IMR-90 (cell line): ENCODE data around the gene ALS2CL. TPM values are rescaled to one million over a fixed set of nuclear protein-coding genes. Genes with fewer than 3 reads are reported as not detected.
A peak's percentile ranks its signal among the peaks of the same experiment; 100 is the strongest.

Source experiments
- ATAC-seq: fragments of 200-7000 bp; cut with Tn5 transposase; 2 replicates; pipeline ENCODE4 v1.9.1; 2020; ENCODE audit warnings: low read depth, mild to moderate bottlenecking, moderate library complexity
- BruUV-seq: library from RNA; stranded (reverse); fragments of 400-500 nt; replicated peaks from 2 replicates; lab custom pipeline; 2021; lab: Mats Ljungman, UMichigan
- CTCF ChIA-PET: fragments of 300-600 bp; formaldehyde crosslinking; extraction: SDS; loops from one replicate; lab custom pipeline; 2021; ENCODE audit warnings: antibody characterized with exemption; lab: Yijun Ruan, JAX
- POLR2A ChIA-PET: fragments of 300-600 bp; sonication (Branson Sonifier 250); formaldehyde crosslinking; loops from one replicate; lab custom pipeline; 2022; ENCODE audit warnings: antibody characterized with exemption; ENCODE audit not compliant: unreplicated experiment; lab: Charles Lee
- DNase-seq: peaks from one replicate; pipeline ENCODE4 v3.0.0; 2013
- H2AFZ ChIP-seq: replicated peaks from 2 replicates; pipeline ENCODE3; 2013; ENCODE audit warnings: low read length, mild to moderate bottlenecking; ENCODE audit not compliant: poor library complexity
- H2AK5ac ChIP-seq: 2 replicates; pipeline ENCODE4 v1.6.1; 2013; ENCODE audit warnings: low read depth, low read length, inconsistent platforms
- H2AK9ac ChIP-seq: replicated peaks from 2 replicates; pipeline ENCODE3; 2013; ENCODE audit warnings: mild to moderate bottlenecking, low read depth, low read length, moderate library complexity; ENCODE audit not compliant: poor library complexity
- H2BK120ac ChIP-seq: 2 replicates; pipeline ENCODE4 v1.6.1; 2013; ENCODE audit warnings: low read depth, low read length, inconsistent platforms
- H2BK15ac ChIP-seq: 3 replicates; pipeline ENCODE4 v1.6.1; 2013; ENCODE audit warnings: low read depth, low read length, inconsistent platforms
- H2BK20ac ChIP-seq: 2 replicates; pipeline ENCODE4 v1.6.1; 2013; ENCODE audit warnings: low read depth, mild to moderate bottlenecking, inconsistent platforms, low read length, moderate library complexity
- H2BK5ac ChIP-seq: 2 replicates; pipeline ENCODE4 v1.6.1; 2013; ENCODE audit warnings: mild to moderate bottlenecking, low read depth, low read length, inconsistent platforms; ENCODE audit not compliant: poor library complexity, severe bottlenecking
- H3K14ac ChIP-seq: replicated peaks from 2 replicates; pipeline ENCODE4 v1.6.1; 2013; ENCODE audit warnings: low read depth, low read length, inconsistent platforms
- H3K18ac ChIP-seq: 2 replicates; pipeline ENCODE4 v1.6.1; 2013; ENCODE audit warnings: low read depth, low read length, control low read depth
- H3K23ac ChIP-seq: 2 replicates; pipeline ENCODE4 v1.6.1; 2013; ENCODE audit warnings: low read depth, low read length, inconsistent platforms
- H3K27ac ChIP-seq: 2 replicates; pipeline ENCODE4 v1.5.1; 2013; ENCODE audit warnings: mild to moderate bottlenecking, control low read depth, low read length; ENCODE audit not compliant: insufficient read depth
- H3K27me3 ChIP-seq: 2 replicates; pipeline ENCODE4 v1.6.1; 2013; ENCODE audit warnings: low read length; ENCODE audit not compliant: control insufficient read depth, insufficient read depth
- H3K36me3 ChIP-seq: 2 replicates; pipeline ENCODE4 v1.6.1; 2013; ENCODE audit warnings: low read length, mixed read lengths; ENCODE audit not compliant: control insufficient read depth, insufficient read depth
- H3K4ac ChIP-seq: 2 replicates; pipeline ENCODE4 v1.6.1; 2013; ENCODE audit warnings: low read depth, low read length, inconsistent platforms
- H3K4me1 ChIP-seq: 2 replicates; pipeline ENCODE4 v1.6.1; 2013; ENCODE audit warnings: low read length, mixed read lengths; ENCODE audit not compliant: control insufficient read depth, insufficient read depth
- H3K4me2 ChIP-seq: 2 replicates; pipeline ENCODE4 v1.6.1; 2013; ENCODE audit warnings: low read depth, mild to moderate bottlenecking, control low read depth, low read length, moderate library complexity
- H3K4me3 ChIP-seq: 2 replicates; pipeline ENCODE4 v1.5.1; 2013; ENCODE audit warnings: low read depth, mild to moderate bottlenecking, control low read depth, low read length, moderate library complexity; ENCODE audit not compliant: insufficient read depth
- H3K56ac ChIP-seq: 2 replicates; pipeline ENCODE4 v1.6.1; 2013; ENCODE audit warnings: low read length, inconsistent platforms; ENCODE audit not compliant: insufficient read depth; ENCODE audit errors: extremely low read depth
- H3K79me1 ChIP-seq, 2 experiments: 2 replicates each; pipeline ENCODE4 v1.6.1; 2013; ENCODE audit warnings: low read length in 2 of 2, inconsistent platforms in 1 of 2, low read depth in 1 of 2
- H3K9ac ChIP-seq: 2 replicates; pipeline ENCODE4 v1.6.1; 2013; ENCODE audit warnings: low read depth, low read length, control low read depth
- H3K9me1 ChIP-seq: 2 replicates; pipeline ENCODE4 v1.6.1; 2013; ENCODE audit warnings: low read length, inconsistent platforms; ENCODE audit not compliant: insufficient read depth
- H3K9me3 ChIP-seq: 2 replicates; pipeline ENCODE4 v1.6.1; 2013; ENCODE audit warnings: low read length; ENCODE audit not compliant: control insufficient read depth, insufficient read depth
- H4K20me1 ChIP-seq: 2 replicates; pipeline ENCODE4 v1.6.1; 2013; ENCODE audit warnings: low read length, inconsistent platforms; ENCODE audit not compliant: insufficient read depth
- H4K5ac ChIP-seq: 2 replicates; pipeline ENCODE4 v1.6.1; 2013; ENCODE audit warnings: mild to moderate bottlenecking, low read depth, low read length, control low read depth
- H4K8ac ChIP-seq, 2 experiments: 2 replicates each; pipeline ENCODE4 v1.6.1; 2013; ENCODE audit warnings: low read depth in 2 of 2, low read length in 2 of 2, control low read depth in 1 of 2, inconsistent platforms in 1 of 2
- H4K91ac ChIP-seq: 2 replicates; pipeline ENCODE4 v1.6.1; 2013; ENCODE audit warnings: low read depth, low read length, inconsistent platforms; ENCODE audit not compliant: insufficient read depth
- CEBPB ChIP-seq: IDR thresholded peaks from 2 replicates; pipeline ENCODE4 v1.6.1; 2012; ENCODE audit warnings: low read depth, low read length, improper control_type of control experiment
- CHD1 ChIP-seq: IDR thresholded peaks from 2 replicates; pipeline ENCODE4 v1.6.1; 2012; ENCODE audit warnings: low read depth, low read length, improper control_type of control experiment
- CTCF ChIP-seq: conservative IDR thresholded peaks from 2 replicates; pipeline ENCODE4 v1.5.1; 2012; ENCODE audit warnings: mild to moderate bottlenecking, low read depth, low read length, improper control_type of control experiment
- ELK1 ChIP-seq: fragments of 150-350 bp; IDR thresholded peaks from 2 replicates; pipeline ENCODE4 v1.6.1; 2016; ENCODE audit warnings: low read depth, mild to moderate bottlenecking, low read length, moderate library complexity, borderline replicate concordance
- FOS ChIP-seq: fragments of 150-350 bp; IDR thresholded peaks from 2 replicates; pipeline ENCODE4 v1.6.1; 2016; ENCODE audit warnings: low read depth, low read length
- MAFK ChIP-seq: IDR thresholded peaks from 2 replicates; pipeline ENCODE4 v1.6.1; 2012; ENCODE audit warnings: low read depth, low read length, improper control_type of control experiment
- MAZ ChIP-seq: IDR thresholded peaks from 2 replicates; pipeline ENCODE4 v1.6.1; 2012; ENCODE audit warnings: low read depth, mild to moderate bottlenecking, low read length, improper control_type of control experiment, moderate library complexity, borderline replicate concordance
- MXI1 ChIP-seq: IDR thresholded peaks from 2 replicates; pipeline ENCODE4 v1.6.1; 2012; ENCODE audit warnings: low read depth, mild to moderate bottlenecking, low read length, moderate library complexity, borderline replicate concordance
- NFE2L2 ChIP-seq: fragments of 150-350 bp; IDR thresholded peaks from 2 replicates; pipeline ENCODE4 v1.6.1; 2016; ENCODE audit warnings: low read depth, mild to moderate bottlenecking, low read length
- POLR2A ChIP-seq: IDR thresholded peaks from 2 replicates; pipeline ENCODE4 v1.6.1; 2012; ENCODE audit warnings: mild to moderate bottlenecking, low read depth, low read length
- RAD21 ChIP-seq: IDR thresholded peaks from 2 replicates; pipeline ENCODE4 v1.6.1; 2012; ENCODE audit warnings: low read length, improper control_type of control experiment
- RCOR1 ChIP-seq: IDR thresholded peaks from 2 replicates; pipeline ENCODE4 v1.6.1; 2012; ENCODE audit warnings: mild to moderate bottlenecking, low read length, improper control_type of control experiment; ENCODE audit not compliant: insufficient replicate concordance
- RFX5 ChIP-seq: IDR thresholded peaks from 2 replicates; pipeline ENCODE4 v1.8.0; 2012; ENCODE audit warnings: low read depth, mild to moderate bottlenecking, low read length, moderate library complexity
- SMC3 ChIP-seq: fragments of 150-350 bp; IDR thresholded peaks from 2 replicates; pipeline ENCODE4 v1.6.1; 2016; ENCODE audit warnings: low read depth, mild to moderate bottlenecking, antibody characterized with exemption, low read length, moderate library complexity
- USF2 ChIP-seq: fragments of 150-350 bp; IDR thresholded peaks from 2 replicates; pipeline ENCODE4 v1.6.1; 2017; ENCODE audit warnings: mild to moderate bottlenecking, antibody characterized with exemption, low read length, low read depth
- WGBS, 2 experiments: methylation state at CpG; one replicate each; pipeline versions ENCODE4 v1.1.5 to v1.1.7; 2013; ENCODE audit warnings: missing lambda C conversion rate in 2 of 2; ENCODE audit not compliant: insufficient read length in 1 of 2; ENCODE audit errors: extremely low coverage in 2 of 2; 5-methylcytosine and 5-hydroxymethylcytosine counted together
- dilution Hi-C: fragments of 300-500 bp; cut with HindIII; formaldehyde crosslinking; loops from one replicate; pipeline ENCODE4 v1.14.3; 2018; ENCODE audit warnings: low sequenced_read_pairs; ENCODE audit not compliant: unreplicated experiment
- in situ Hi-C: fragments of 300-500 bp; cut with MboI; formaldehyde crosslinking; loops from 3 replicates; pipeline ENCODE4 v1.14.3; 2019; ENCODE audit warnings: low sequenced_read_pairs, inconsistent platforms, mixed read lengths
- intact Hi-C: fragments of 100-400 bp; cut with micrococcal nuclease; formaldehyde crosslinking; loops from 2 replicates; pipeline ENCODE4 v1.10.0; 2022
- polyA plus RNA-seq, 3 experiments: library from polyadenylated mRNA; depleted of rRNA; stranded (reverse); fragments of >200 nt; gene quantifications; 2 replicates each; pipeline ENCODE4 v1.2.3, GENCODE V29; 2012; ENCODE audit warnings: low replicate concordance in 1 of 3
- total RNA-seq: library from RNA; depleted of rRNA; stranded (reverse); fragments of >200 nt; gene quantifications from 2 replicates; pipeline ENCODE4 v1.2.3, GENCODE V29; 2012

The ALS2CL gene
- total and polyA plus RNA-seq, 2 of the 4 experiments (the other 2 are of a cell fraction): 2.2 to 4.8 TPM

GRCh38 chr3:46665763-46666452 is 27.6 kb downstream of the ALS2CL start:
- DNase-seq: no peak
- H2AK9ac ChIP-seq: no peak overlapping the region
- no peak for ATAC-seq
- H2BK15ac ChIP-seq: no peak overlapping the region
- in situ Hi-C loops: no loop called here
- ChIA-PET POLR2A (no interaction called here), CTCF (interaction anchor here (0.5 kb wide), 1 partner anchor 221 kb away, joined by 3 read pairs; no protein-coding TSS in a partner anchor)
- H2AK5ac ChIP-seq: no peak overlapping the region
- no peaks in the 10 kb centered on the region; the same call in 1 of the 2 replicates for H3K9me1 ChIP-seq
- no peak overlapping the region for H2BK120ac ChIP-seq
- dilution Hi-C loops: no loop called here
- intact Hi-C loops: no loop called here
- no peak overlapping the region for H3K18ac ChIP-seq
- no peak overlapping the region for H4K5ac ChIP-seq
- no peak overlapping the region for H3K4ac ChIP-seq
- peaks cover 3% of the 10 kb centered on the region; the same call in 1 of the 2 replicates for H3K27me3 ChIP-seq
- no peaks in the 10 kb centered on the region for H3K36me3 ChIP-seq
- 90% methylated on average over 3 of the region's 9 CpGs; no CpG with 5 or more reads in 1 of the 2 experiments for WGBS, 2 experiments
- H3K14ac ChIP-seq: no peak overlapping the region
- no peak overlapping the region for H2AFZ ChIP-seq
- no peaks in the 10 kb centered on the region for H3K79me1 ChIP-seq
- H2BK20ac ChIP-seq: 0 out of 2 replicates have a peak overlapping the region, but pooled peaks have one; percentile 4
- H2BK5ac ChIP-seq: no peak overlapping the region
- H3K9me3 ChIP-seq: no peaks in the 10 kb centered on the region
- peaks cover 20% of the 10 kb centered on the region for H3K4me1 ChIP-seq
- H4K8ac ChIP-seq: no peak overlapping the region
- no peak overlapping the region for H3K23ac ChIP-seq
- no TSS peak for BruUV-seq
- H4K20me1 ChIP-seq: no peaks in the 10 kb centered on the region
- H4K91ac ChIP-seq: no peak overlapping the region
- H3K27ac ChIP-seq: no peak overlapping the region
- H3K9ac ChIP-seq: no peak overlapping the region
- TF ChIP-seq ELK1 (no peak), FOS (no peak), NFE2L2 (no peak), SMC3 (no peak), POLR2A (no peak), MAFK (no peak), CEBPB (no peak), USF2 (no peak), CTCF (no peak), CHD1 (no peak), RFX5 (no peak), RAD21 (no peak), RCOR1 (no peak), MXI1 (no peak), MAZ (no peak)
- H3K56ac ChIP-seq: no peak overlapping the region
- H3K4me3 ChIP-seq: no peak overlapping the region
- no peak overlapping the region for H3K4me2 ChIP-seq
